NCI-H524 (cell line): ENCODE results near the gene KIF6.

ENCODE experiments used
- DNase-seq, 2 experiments: peaks; one replicate each; lab custom pipeline; 2025; lab: John Stamatoyannopoulos, UW

KIF6 gene

GRCh38 chr6:39599341-39599740 is 125.9 kb downstream of the KIF6 start:
- no peak for DNase-seq

- DNase-seq: no peak
Measured at GRCh38 chr6:39594285-39594684, 130.9 kb downstream of the KIF6 start.

GRCh38 chr6:39593646-39594045 is 131.6 kb downstream of the KIF6 start:
- no peak for DNase-seq

- no peak for DNase-seq
Measured at GRCh38 chr6:39590871-39591393, 134.3 kb downstream of the KIF6 start.

GRCh38 chr6:39587080-39587479 is 138.1 kb downstream of the KIF6 start:
- DNase-seq: no peak

GRCh38 chr6:39585641-39586040 is 139.6 kb downstream of the KIF6 start:
- DNase-seq: no peak

- DNase-seq: peak in 1 of 2 experiments; percentile 6
Measured at GRCh38 chr6:39577446-39578165, 147.6 kb downstream of the KIF6 start.

- no peak for DNase-seq
Measured at GRCh38 chr6:39576556-39577303, 148.5 kb downstream of the KIF6 start.

GRCh38 chr6:39574991-39575390 is 150.2 kb downstream of the KIF6 start:
- DNase-seq: peak in 1 of 2 experiments; percentile 37

GRCh38 chr6:39573541-39573940 is 151.7 kb downstream of the KIF6 start:
- DNase-seq: no peak

GRCh38 chr6:39572661-39573340 is 152.4 kb downstream of the KIF6 start:
- DNase-seq: no peak

GRCh38 chr6:39568896-39569295 is 156.3 kb downstream of the KIF6 start:
- DNase-seq: no peak

GRCh38 chr6:39567091-39567490 is 158.1 kb downstream of the KIF6 start:
- no peak for DNase-seq

GRCh38 chr6:39566456-39566855 is 158.8 kb downstream of the KIF6 start:
- DNase-seq: no peak

GRCh38 chr6:39565956-39566355 is 159.3 kb downstream of the KIF6 start:
- no peak for DNase-seq

- no peak for DNase-seq
Measured at GRCh38 chr6:39563566-39564311, 161.5 kb downstream of the KIF6 start.

- DNase-seq: no peak
Measured at GRCh38 chr6:39561536-39562266, 163.5 kb downstream of the KIF6 start.

GRCh38 chr6:39560915-39561314 is 164.3 kb downstream of the KIF6 start:
- DNase-seq: no peak

GRCh38 chr6:39558591-39559190 is 166.5 kb downstream of the KIF6 start:
- no peak for DNase-seq

GRCh38 chr6:39558079-39558478 is 167.1 kb downstream of the KIF6 start:
- no peak for DNase-seq

- DNase-seq: no peak
Measured at GRCh38 chr6:39555136-39555535, 170.1 kb downstream of the KIF6 start.
